ENCODE measurements around the gene DMAC2.
"Not testable (repeated sequence)": the region's sequence is repeated elsewhere in the genome, so short reads cannot be mapped to it uniquely, and the experiment has no call there.

Gene DMAC2

DNA sequence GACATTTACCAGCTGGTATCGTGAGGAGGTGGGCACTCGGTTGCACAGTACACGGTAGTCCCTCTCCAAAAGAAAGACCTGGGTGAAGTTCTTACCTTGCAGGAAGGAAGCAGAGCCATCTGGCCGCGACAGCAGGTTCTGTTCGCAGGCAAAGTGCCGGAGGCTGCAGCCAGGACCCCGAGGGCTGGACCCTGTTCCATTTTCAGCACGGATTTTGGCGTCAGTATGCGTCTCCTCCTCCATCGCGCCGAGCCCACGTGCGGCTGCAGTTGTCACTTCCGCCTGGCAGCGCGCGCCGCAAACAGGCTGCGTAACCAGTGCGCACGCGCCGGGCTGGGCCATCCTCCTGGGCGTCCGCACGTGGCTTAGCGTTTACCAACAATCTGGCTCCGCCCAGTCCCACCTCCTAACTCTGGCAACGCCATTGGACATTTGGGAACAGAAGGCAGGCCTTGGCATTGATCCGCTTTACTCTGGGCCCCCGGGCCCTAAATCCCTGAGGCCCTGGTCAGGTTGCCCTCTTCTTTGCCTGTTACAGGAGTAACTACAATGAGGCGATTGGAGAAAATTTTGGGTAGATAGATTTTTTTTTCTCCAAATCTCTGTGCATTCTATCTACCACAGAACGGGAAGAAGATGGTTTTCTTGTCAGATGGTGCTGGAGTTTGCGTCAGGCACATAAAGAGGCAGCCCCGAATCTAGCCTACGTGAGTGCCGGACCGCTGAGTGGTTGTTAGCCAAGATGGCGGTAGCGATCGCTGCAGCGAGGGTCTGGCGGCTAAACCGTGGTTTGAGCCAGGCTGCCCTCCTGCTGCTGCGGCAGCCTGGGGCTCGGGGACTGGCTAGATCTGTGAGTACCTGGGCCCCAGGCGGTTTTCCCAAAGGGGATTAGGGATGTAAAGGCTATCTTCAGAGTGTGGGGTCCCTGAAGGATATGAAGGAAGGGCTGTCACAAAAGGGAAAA, 42.3 kb downstream of the DMAC2 start, which contains the start of the genes BCKDHA and EXOSC5:
Gene BCKDHA (plus strand): TSS at position 733 of the 964 bp plus-strand sequence. CDS start 10 bp downstream, at position 743.
Gene EXOSC5 (minus strand): TSS at position 274 of the 964 bp plus-strand sequence. CDS start 31 bp downstream, at position 243.
- DNase-seq: peak; percentile 98

- DNase-seq: no peak
Observed at GRCh38 chr19:41395355-41395754, 44.4 kb downstream of the DMAC2 start.

DNA sequence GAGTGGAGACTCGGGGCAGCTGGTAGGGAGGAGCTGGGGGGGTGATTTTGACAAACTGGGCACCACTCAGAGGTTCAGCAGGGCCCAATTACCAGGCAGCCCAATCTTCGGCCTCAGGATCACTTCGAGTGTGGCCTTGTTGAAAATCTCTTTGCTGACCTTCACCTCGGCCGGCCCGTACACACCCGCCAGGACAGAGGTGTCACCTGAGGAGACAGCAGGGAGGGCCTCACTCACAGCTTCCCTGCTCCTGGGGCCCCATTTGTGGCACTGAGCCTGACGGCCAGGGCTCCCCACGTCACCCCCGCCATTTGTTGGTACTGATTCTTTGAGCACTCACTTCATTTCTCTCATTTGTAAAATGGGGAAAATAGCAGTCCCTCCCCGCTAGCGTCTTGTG, 46.9 kb downstream of the DMAC2 start:
- DNase-seq: no peak

DNA sequence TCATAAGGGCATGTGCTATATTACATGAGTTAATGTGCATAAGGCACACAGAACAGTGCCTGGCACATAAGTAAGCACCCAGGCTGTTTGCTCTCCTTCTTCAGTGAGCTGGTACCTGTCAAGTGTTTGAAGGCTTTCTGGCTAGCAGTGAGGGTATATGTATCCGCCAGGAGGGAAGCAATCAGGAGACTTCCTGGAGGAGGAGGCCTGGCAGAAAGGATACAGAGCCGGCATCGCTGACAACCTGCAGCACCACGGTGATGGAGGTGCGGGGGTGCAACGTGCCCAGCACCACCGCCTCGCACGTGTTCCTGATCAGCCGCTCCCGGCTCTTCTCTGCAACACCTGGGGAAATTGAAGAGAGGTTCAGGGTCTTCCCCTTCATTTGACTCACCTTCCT, 48.1 kb downstream of the DMAC2 start:
- no peak for DNase-seq

- no peak for DNase-seq
Observed at GRCh38 chr19:41386442-41386841, 53.3 kb downstream of the DMAC2 start.

DNA sequence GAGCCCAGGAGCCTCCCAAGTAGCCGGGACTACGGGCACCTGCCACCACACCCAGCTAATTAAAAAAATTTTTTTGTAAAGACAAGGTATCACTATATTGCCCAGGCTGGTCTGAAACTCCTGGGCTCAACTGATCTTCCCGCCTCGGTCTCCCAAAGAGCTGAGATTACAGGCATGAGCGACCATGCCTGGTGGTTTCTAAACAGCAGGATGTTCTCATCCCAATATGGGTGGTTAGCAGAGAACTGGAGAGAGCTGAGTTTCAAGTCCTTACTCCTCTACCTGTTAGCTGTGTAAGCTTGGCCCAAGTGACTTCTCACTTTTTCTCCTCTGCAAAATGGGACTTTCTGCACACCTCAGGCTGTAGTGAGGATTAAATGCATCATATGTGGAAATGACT, 55.4 kb downstream of the DMAC2 start:
- no peak for DNase-seq

DNA sequence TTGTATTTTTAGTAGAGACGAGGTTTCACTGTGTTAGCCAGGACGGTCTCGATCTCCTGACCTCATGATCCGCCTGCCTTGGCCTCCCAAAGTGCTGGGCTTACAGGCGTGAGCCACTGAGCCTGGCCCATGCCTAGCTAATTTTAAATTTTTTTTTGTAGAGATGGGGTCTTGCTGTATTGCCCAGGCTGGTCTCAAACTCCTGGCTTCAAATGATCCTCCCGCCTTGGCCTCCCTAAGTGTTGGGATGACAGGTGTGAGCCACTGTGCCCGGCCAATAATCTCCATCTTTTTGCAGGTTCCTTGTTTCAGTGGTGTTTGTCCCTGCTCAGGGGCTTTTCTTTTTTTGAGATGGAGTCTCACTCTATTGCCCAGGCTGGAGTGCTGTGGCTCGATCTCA, 58.2 kb downstream of the DMAC2 start:
- DNase-seq: not testable (repeated sequence)
